ENCODE results near the gene PLA2G3.

Gene PLA2G3

DNA sequence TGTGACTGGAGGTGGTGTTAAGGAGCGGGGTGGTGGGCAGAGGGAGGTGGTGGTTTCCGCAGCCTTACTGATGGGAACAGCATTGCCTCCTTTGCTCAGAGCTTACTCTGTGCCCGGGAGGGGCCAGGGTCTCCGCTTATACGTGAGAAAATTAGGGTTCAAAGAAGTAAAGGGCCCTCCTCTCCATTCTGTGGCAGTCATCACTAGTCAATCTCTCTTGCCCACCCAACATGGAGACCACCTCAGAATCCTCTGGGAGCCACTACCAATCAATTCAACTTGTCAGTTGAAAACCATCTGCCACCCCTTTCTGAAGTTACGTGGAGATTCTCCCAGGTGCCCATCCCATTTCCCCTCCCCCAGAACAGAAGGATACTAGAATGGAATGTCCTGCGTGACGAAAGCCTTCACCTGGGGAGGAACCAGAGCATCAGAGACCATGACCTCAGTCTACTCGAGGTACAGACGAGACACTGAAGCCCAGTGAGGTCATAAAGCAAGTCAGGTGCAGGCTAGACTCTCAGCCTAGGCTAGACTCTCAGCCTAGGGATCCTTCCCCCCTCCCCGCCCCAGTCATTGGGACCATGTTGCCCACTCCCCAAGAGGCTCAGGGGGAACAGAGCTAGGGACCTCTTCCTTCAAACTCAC is 34.9 kb downstream of the PLA2G3 start:
- peak overlapping the region; percentile 77 for H3K27ac ChIP-seq
- TF ChIP-seq CTCF (IDR thresholded peaks at IDR 0.05) (no peak), ZFX (IDR thresholded peaks at IDR 0.05; ENCODE audit: borderline replicate concordance) (no peak)

DNA sequence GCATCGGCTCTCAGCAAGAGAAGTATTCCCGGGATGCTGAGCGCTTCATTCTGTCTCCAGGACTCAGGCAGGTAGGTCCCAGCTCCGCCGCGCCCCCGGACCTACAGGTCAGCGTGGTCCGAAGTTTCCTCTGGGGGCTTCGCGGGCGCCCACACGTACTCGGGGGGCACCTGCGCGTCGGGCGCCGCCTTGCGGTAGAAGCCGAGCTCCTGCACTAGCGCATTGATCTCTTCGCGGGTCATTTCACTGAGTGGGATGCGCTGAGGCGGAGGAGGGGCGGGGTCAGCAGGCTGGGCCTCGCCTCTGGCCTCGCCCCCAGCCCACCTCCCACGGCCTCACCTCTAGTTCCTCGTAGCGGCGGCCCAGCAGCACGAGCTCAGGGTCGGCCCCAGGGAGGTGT is 35.4 kb downstream of the PLA2G3 start:
- no peak for TF ChIP-seq ZFX (IDR thresholded peaks at IDR 0.05; ENCODE audit: borderline replicate concordance)
- TF ChIP-seq CTCF (IDR thresholded peaks at IDR 0.05), result no peak

DNA sequence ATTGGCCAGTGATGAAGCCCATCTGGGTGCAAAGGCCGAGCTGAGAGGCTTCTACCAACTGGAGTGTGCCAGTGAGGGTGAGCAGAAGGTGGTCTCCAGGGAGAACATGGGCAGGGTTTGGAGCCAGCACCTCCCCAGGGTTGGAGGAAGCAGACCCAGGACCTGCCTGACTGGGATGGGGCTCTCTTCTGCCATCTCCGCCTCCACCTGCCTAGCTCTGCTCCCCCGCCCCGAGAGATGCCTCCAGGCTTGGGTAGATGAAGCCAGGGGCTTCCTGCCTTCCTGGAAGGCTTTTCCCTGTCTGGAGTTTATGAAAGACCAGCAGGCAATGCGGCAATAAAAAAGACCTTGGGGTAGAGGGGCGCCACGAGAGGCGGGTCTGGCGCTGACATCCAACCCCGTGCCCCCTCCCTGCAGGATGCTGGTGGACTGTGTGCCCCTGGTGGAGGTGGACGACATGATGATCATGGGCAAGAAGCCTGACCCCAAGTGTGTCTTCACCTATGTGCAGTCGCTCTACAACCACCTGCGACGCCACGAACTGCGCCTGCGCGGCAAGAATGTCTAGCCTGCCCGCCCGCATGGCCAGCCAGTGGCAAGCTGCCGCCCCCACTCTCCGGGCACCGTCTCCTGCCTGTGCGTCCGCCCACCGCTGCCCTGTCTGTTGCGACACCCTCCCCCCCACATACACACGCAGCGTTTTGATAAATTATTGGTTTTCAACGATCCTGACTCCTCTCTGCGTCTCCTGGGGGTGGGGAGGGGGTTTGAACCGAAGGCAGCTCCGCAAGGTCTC is 36.2 kb downstream of the PLA2G3 start:
- peak overlapping the region; percentile 54 for H3K27ac ChIP-seq
- no peak for TF ChIP-seq CTCF (IDR thresholded peaks at IDR 0.05)
- no peak for TF ChIP-seq ZFX (IDR thresholded peaks at IDR 0.05; ENCODE audit: borderline replicate concordance)

More for the DNA sequence above, 35.4 kb downstream of the PLA2G3 start:
- peak overlapping the region; percentile 77; the same call in 1 of the 2 replicates for H3K27ac ChIP-seq

GRCh38 chr22:31103111-31103510 is 37.2 kb downstream of the PLA2G3 start:
- peak overlapping the region; percentile 54 for H3K27ac ChIP-seq
- TF ChIP-seq ZFX (IDR thresholded peaks at IDR 0.05; ENCODE audit: borderline replicate concordance), result no peak
- TF ChIP-seq CTCF (IDR thresholded peaks at IDR 0.05), result no peak

GRCh38 chr22:31102441-31103081 is 37.7 kb downstream of the PLA2G3 start:
- no peak for TF ChIP-seq CTCF (IDR thresholded peaks at IDR 0.05)
- TF ChIP-seq ZFX (IDR thresholded peaks at IDR 0.05; ENCODE audit: borderline replicate concordance), result no peak

DNA sequence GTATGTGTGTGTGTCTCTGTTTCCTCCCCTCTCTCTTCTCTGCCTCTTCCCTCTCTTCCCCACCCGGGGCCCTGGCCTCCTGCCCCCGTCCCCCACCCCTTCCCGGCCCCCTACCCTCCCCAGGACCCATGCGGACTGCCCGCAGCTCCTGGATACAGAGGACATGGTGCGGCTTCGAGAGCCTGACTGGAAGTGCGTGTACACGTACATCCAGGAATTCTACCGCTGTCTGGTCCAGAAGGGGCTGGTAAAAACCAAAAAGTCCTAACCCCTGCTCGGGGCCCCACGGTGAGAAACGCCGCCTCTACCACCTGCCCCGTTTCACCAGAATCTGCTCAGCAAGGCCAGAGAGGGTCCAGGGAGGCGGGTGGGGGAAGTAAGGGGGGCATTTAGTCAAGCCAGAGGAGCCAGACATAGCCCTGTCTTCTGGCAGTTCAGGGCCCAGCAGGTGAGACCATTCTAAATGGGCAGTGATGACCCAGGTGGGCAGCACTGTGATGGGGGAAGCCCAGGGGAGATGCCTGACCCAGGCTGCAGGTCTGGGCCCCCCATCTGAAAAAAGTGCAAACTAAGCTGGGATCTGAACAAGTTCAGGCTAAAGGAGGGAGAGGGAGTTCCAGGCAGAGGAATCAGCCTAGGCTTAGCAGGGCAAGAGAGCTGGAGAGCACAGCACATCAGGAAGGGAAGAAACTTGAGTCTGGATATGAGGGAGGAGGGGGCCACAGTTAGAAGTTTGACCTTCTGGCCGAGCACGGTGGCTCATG is 39.4 kb downstream of the PLA2G3 start:
- TF ChIP-seq CTCF (IDR thresholded peaks at IDR 0.05) (no peak), ZFX (IDR thresholded peaks at IDR 0.05; ENCODE audit: borderline replicate concordance) (no peak)
- H3K27ac ChIP-seq, result peak overlapping the region; percentile 54

More at GRCh38 chr22:31102441-31103081, 37.7 kb downstream of the PLA2G3 start:
- H3K27ac ChIP-seq, result peak overlapping the region; percentile 54

All from 22Rv1 (cell line).